Chondrocyte (in vitro differentiated cells): ENCODE measurements around the gene KIF3A. TPM values are rescaled to one million over a fixed set of nuclear protein-coding genes. Genes with fewer than 3 reads are reported as not detected.

Experiments used
- DNase-seq: peaks from one replicate; pipeline ENCODE4 v3.0.0; 2021; ENCODE audit warnings: mixed read lengths, low spot score
- H3K27ac Mint-ChIP-seq: one replicate; pipeline ENCODE4 v1.8.0; 2021; ENCODE audit warnings: mild to moderate bottlenecking, moderate library complexity, mixed read lengths; ENCODE audit not compliant: unreplicated experiment
- H3K27me3 Mint-ChIP-seq: 2 replicates; pipeline ENCODE4 v1.8.0; 2021; ENCODE audit warnings: low read depth, mixed read lengths
- H3K36me3 Mint-ChIP-seq: 2 replicates; pipeline ENCODE4 v1.8.0; 2021; ENCODE audit warnings: low read depth, mixed read lengths
- H3K4me1 Mint-ChIP-seq: 2 replicates; pipeline ENCODE4 v1.8.0; 2021; ENCODE audit warnings: low read depth, mild to moderate bottlenecking, mixed read lengths
- H3K4me3 Mint-ChIP-seq: one replicate; pipeline ENCODE4 v1.8.0; 2021; ENCODE audit warnings: mild to moderate bottlenecking, moderate library complexity, mixed read lengths; ENCODE audit not compliant: unreplicated experiment
- H3K9me3 Mint-ChIP-seq: 2 replicates; pipeline ENCODE4 v1.8.0; 2021; ENCODE audit warnings: low read depth, mixed read lengths
- total RNA-seq: library from RNA; stranded (reverse); gene quantifications from 3 replicates; pipeline ENCODE4 v1.2.1, GENCODE V29; 2021
- TF ChIP-seq, protein P1 (sequence below): fragments of 200-600 bp; sonication (generic); IDR thresholded peaks from 2 replicates; pipeline ENCODE4 v1.5.0; 2021; ENCODE audit warnings: antibody characterized with exemption, mild to moderate bottlenecking, moderate library complexity

Gene KIF3A
- total RNA-seq, 1 donor from 2014 or later: 16.2 TPM

- Mint-ChIP-seq H3K9me3 (no peaks in the 10 kb centered on the region), H3K4me1 (peaks cover 10% of the 10 kb centered on the region), H3K36me3 (peaks cover 5% of the 10 kb centered on the region), H3K27ac (no peak overlapping the region), H3K4me3 (no peak overlapping the region), H3K27me3 (no peaks in the 10 kb centered on the region)
- TF ChIP-seq, protein P1, sequence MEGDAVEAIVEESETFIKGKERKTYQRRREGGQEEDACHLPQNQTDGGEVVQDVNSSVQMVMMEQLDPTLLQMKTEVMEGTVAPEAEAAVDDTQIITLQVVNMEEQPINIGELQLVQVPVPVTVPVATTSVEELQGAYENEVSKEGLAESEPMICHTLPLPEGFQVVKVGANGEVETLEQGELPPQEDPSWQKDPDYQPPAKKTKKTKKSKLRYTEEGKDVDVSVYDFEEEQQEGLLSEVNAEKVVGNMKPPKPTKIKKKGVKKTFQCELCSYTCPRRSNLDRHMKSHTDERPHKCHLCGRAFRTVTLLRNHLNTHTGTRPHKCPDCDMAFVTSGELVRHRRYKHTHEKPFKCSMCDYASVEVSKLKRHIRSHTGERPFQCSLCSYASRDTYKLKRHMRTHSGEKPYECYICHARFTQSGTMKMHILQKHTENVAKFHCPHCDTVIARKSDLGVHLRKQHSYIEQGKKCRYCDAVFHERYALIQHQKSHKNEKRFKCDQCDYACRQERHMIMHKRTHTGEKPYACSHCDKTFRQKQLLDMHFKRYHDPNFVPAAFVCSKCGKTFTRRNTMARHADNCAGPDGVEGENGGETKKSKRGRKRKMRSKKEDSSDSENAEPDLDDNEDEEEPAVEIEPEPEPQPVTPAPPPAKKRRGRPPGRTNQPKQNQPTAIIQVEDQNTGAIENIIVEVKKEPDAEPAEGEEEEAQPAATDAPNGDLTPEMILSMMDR: no peak
- DNase-seq: no peak
These were observed 14.7 kb upstream of the KIF3A start for GRCh38 chr5:132751971-132752580.

GRCh38 chr5:132751444-132751843 is 14.1 kb upstream of the KIF3A start:
- Mint-ChIP-seq H3K36me3 (peaks cover 5% of the 10 kb centered on the region), H3K27ac (peak overlapping the region; percentile 28), H3K9me3 (no peaks in the 10 kb centered on the region), H3K4me3 (no peak overlapping the region), H3K4me1 (peaks cover 10% of the 10 kb centered on the region), H3K27me3 (no peaks in the 10 kb centered on the region)
- DNase-seq: no peak
- TF ChIP-seq, protein P1: no peak

- DNase-seq: no peak
- Mint-ChIP-seq H3K4me3 (no peak overlapping the region), H3K36me3 (peaks cover 2% of the 10 kb centered on the region), H3K27ac (no peak overlapping the region), H3K4me1 (peaks cover 10% of the 10 kb centered on the region), H3K9me3 (no peaks in the 10 kb centered on the region), H3K27me3 (peaks cover 5% of the 10 kb centered on the region)
- TF ChIP-seq, protein P1: no peak
These were observed 13.3 kb upstream of the KIF3A start for GRCh38 chr5:132750471-132751230.

- no peak overlapping the region for H3K27ac Mint-ChIP-seq
- H3K4me1 Mint-ChIP-seq: peaks cover 10% of the 10 kb centered on the region
- H3K36me3 Mint-ChIP-seq: peaks cover 2% of the 10 kb centered on the region
- TF ChIP-seq, protein P1: no peak
- DNase-seq: no peak
- no peak overlapping the region for H3K4me3 Mint-ChIP-seq
- no peaks in the 10 kb centered on the region for H3K9me3 Mint-ChIP-seq
- peaks cover 13% of the 10 kb centered on the region for H3K27me3 Mint-ChIP-seq
These were observed 12.2 kb upstream of the KIF3A start for GRCh38 chr5:132749506-132749905.

- no peak for DNase-seq
- no peaks in the 10 kb centered on the region for H3K9me3 Mint-ChIP-seq
- peaks cover 13% of the 10 kb centered on the region for H3K27me3 Mint-ChIP-seq
- H3K36me3 Mint-ChIP-seq: no peaks in the 10 kb centered on the region
- no peak overlapping the region for H3K27ac Mint-ChIP-seq
- TF ChIP-seq, protein P1: no peak
- H3K4me1 Mint-ChIP-seq: peaks cover 10% of the 10 kb centered on the region
- peak overlapping the region; percentile 48 for H3K4me3 Mint-ChIP-seq
These were observed 11.2 kb upstream of the KIF3A start for GRCh38 chr5:132748522-132749000.
